K562 (cell line): ENCODE results near the gene KATNB1. TPM values are rescaled to one million over a fixed set of nuclear protein-coding genes. Genes with fewer than 3 reads are reported as not detected.
"Not testable (repeated sequence)": the region's sequence is repeated elsewhere in the genome, so short reads cannot be mapped to it uniquely, and the experiment has no call there.

Experiments used
- ATAC-seq: fragments of 200-7000 bp; cut with Tn5 transposase; 3 replicates; pipeline ENCODE4 v1.9.1; 2020; ENCODE audit warnings: moderate library complexity
- BruUV-seq: library from RNA; stranded (reverse); fragments of 400-500 nt; replicated peaks from 2 replicates; lab custom pipeline; 2021; lab: Mats Ljungman, UMichigan
- CTCF ChIA-PET: fragments of 300-600 bp; formaldehyde crosslinking; extraction: SDS; loops from one replicate; lab custom pipeline; 2021; ENCODE audit warnings: low intra/inter-chr PET ratio; lab: Yijun Ruan, JAX
- POLR2A ChIA-PET: fragments of 300-600, 350-650 bp; sonication (Branson Sonifier 250); formaldehyde crosslinking; extraction: SDS; loops from one replicate; lab custom pipeline; 2021; ENCODE audit warnings: antibody characterized with exemption, inconsistent platforms; lab: Yijun Ruan, JAX
- DNase-seq, 4 experiments: peaks; one replicate each; pipeline versions ENCODE4 v3.0.0 to v3.0.0-alpha.2; 2011 to 2018; ENCODE audit warnings: low spot score in 3 of 4, mixed read lengths in 3 of 4; ENCODE audit errors: extremely low read depth in 1 of 4
- FAIRE-seq: peaks from 2 replicates; lab custom pipeline; 2011; peaks lifted over from hg19 to GRCh38; lab: Jason Lieb, UNC
- H2AFZ ChIP-seq: 2 replicates; pipeline ENCODE4 v1.6.0; 2011; ENCODE audit warnings: low read depth, low read length, control low read depth, inconsistent platforms
- H3K27ac ChIP-seq: fragments of 200-600 bp; 3 replicates; pipeline ENCODE4 v1.8.0; 2011; ENCODE audit warnings: low read depth, mild to moderate bottlenecking, control low read depth, inconsistent platforms, low read length, moderate library complexity, mixed read lengths; ENCODE audit errors: extremely low read depth
- H3K27me3 ChIP-seq, 2 experiments: fragments of 300-600 bp in 1 of 2; 2 replicates in 1 of 2; 3 replicates in 1 of 2; pipeline versions ENCODE4 v1.6.0 to v1.8.0; 2011; ENCODE audit warnings: inconsistent platforms in 2 of 2, low read length in 2 of 2, mild to moderate bottlenecking in 1 of 2, mixed read lengths in 1 of 2, moderate library complexity in 1 of 2; ENCODE audit not compliant: control insufficient read depth in 2 of 2, insufficient read depth in 2 of 2
- H3K36me3 ChIP-seq: fragments of 300-600 bp; 3 replicates; pipeline ENCODE4 v1.8.0; 2011; ENCODE audit warnings: mild to moderate bottlenecking, low read length, inconsistent platforms; ENCODE audit not compliant: control insufficient read depth, insufficient read depth
- H3K4me1 ChIP-seq, 2 experiments: fragments of 200-600 bp in 1 of 2; replicated peaks in 1 of 2; 2 replicates in 1 of 2; 3 replicates in 1 of 2; pipeline versions ENCODE4 v1.5.1 to v1.8.0; 2011; ENCODE audit warnings: inconsistent platforms in 2 of 2, low read length in 2 of 2, mild to moderate bottlenecking in 1 of 2, mixed read lengths in 1 of 2, moderate library complexity in 1 of 2; ENCODE audit not compliant: control insufficient read depth in 2 of 2, insufficient read depth in 2 of 2
- H3K4me2 ChIP-seq: 2 replicates; pipeline ENCODE4 v1.6.1; 2011; ENCODE audit warnings: low read length, control low read depth, inconsistent platforms, mixed read lengths; ENCODE audit not compliant: insufficient read depth
- H3K4me3 ChIP-seq: fragments of 200-600 bp; sonication (generic), shearing (Covaris generic); 2 replicates; pipeline ENCODE4 v1.5.1; 2016; ENCODE audit warnings: control low read depth, inconsistent platforms
- H3K79me2 ChIP-seq: fragments of 200-600 bp; 3 replicates; pipeline ENCODE4 v1.8.0; 2011; ENCODE audit warnings: low read length, inconsistent platforms; ENCODE audit not compliant: control insufficient read depth, insufficient read depth
- H3K9ac ChIP-seq, 2 experiments: 2 replicates each; pipeline versions ENCODE4 v1.6.0 to v1.6.1; 2011; ENCODE audit warnings: low read depth in 2 of 2, low read length in 2 of 2, control low read depth in 1 of 2, inconsistent platforms in 1 of 2, mild to moderate bottlenecking in 1 of 2, mixed read lengths in 1 of 2; ENCODE audit not compliant: insufficient read depth in 1 of 2
- H3K9me1 ChIP-seq: one replicate; pipeline ENCODE4 v1.6.0; 2011; ENCODE audit warnings: inconsistent platforms, mild to moderate bottlenecking, low read length, moderate library complexity; ENCODE audit not compliant: control insufficient read depth, insufficient read depth
- H3K9me3 ChIP-seq: replicated peaks from 2 replicates; pipeline ENCODE4 v1.5.1; 2011; ENCODE audit warnings: low read depth, low read length, inconsistent platforms; ENCODE audit not compliant: control insufficient read depth, insufficient read depth
- H4K20me1 ChIP-seq: replicated peaks from 2 replicates; pipeline ENCODE4 v1.6.1; 2011; ENCODE audit warnings: low read length, inconsistent platforms, mixed read lengths; ENCODE audit not compliant: control insufficient read depth, insufficient read depth
- CEBPB ChIP-seq: fragments of 450-650 bp; IDR thresholded peaks from 2 replicates; pipeline ENCODE4 v1.6.1; 2016; ENCODE audit warnings: missing genetic modification characterization, missing compliant biosample characterization
- CHCHD3 ChIP-seq: fragments of 250-450 bp; sonication (Bioruptor Pico); IDR thresholded peaks from 2 replicates; pipeline ENCODE4 v2.1.2; 2022; ENCODE audit warnings: mild to moderate bottlenecking
- GTF2A2 ChIP-seq: IDR thresholded peaks from 2 replicates; pipeline ENCODE4 v1.6.1; 2016; ENCODE audit warnings: mild to moderate bottlenecking, missing genetic modification characterization, missing compliant biosample characterization
- PPARD ChIP-seq: fragments of 250-450 bp; sonication (Bioruptor Pico); IDR thresholded peaks from 2 replicates; pipeline ENCODE4 v1.8.0; 2022; ENCODE audit warnings: inconsistent platforms, mild to moderate bottlenecking, moderate library complexity
- STAT5A ChIP-seq: IDR thresholded peaks from 2 replicates; pipeline ENCODE4 v1.6.1; 2012; ENCODE audit warnings: low read length, inconsistent platforms, borderline replicate concordance
- TCF3 ChIP-seq: sonication (generic); formaldehyde crosslinking; IDR thresholded peaks from 2 replicates; pipeline ENCODE4 v1.4.0; 2020; ENCODE audit warnings: mild to moderate bottlenecking, missing genetic modification reagents
- WGBS: fragments of 100-300 bp; shearing (Covaris generic); methylation state at CpG from one replicate; pipeline ENCODE4 v1.1.6; 2016; ENCODE audit warnings: low coverage, mixed read lengths; ENCODE audit not compliant: insufficient coverage; ENCODE audit errors: missing lambda C conversion rate; 5-methylcytosine and 5-hydroxymethylcytosine counted together
- in situ Hi-C: fragments of 300-500 bp; cut with MboI; formaldehyde crosslinking; loops from 4 replicates; pipeline ENCODE4 v1.15.0; 2018; ENCODE audit warnings: inconsistent platforms, mixed read lengths
- intact Hi-C: fragments of 100-400 bp; cut with micrococcal nuclease; formaldehyde crosslinking; loops from 2 replicates; pipeline ENCODE4 v1.14.2; 2022
- polyA plus RNA-seq, 8 experiments: library from polyadenylated mRNA; depleted of rRNA in 4 of 8; stranded (reverse) in 5 of 8; unstranded in 3 of 8; fragments of >200 nt; fragmentation: Nextera tagmentation in 2 of 8; fragmentation: Illumina TruSeq in 1 of 8; extraction: Ambion mirVana in 2 of 8; extraction: Trizol in 1 of 8; gene quantifications; 2 replicates each; pipeline versions ENCODE4 v1.2.1 to v1.2.3, GENCODE V29; 2011 to 2014; ENCODE audit warnings: inconsistent platforms in 1 of 8, missing spikeins in 1 of 8
- total RNA-seq, 7 experiments: library from RNA; depleted of rRNA in 6 of 7; stranded (reverse); fragments of >200 nt in 6 of 7; fragmentation: Illumina TruSeq in 2 of 7; extraction: Trizol in 2 of 7; gene quantifications; 2 replicates each; pipeline versions ENCODE4 v1.2.1 to v1.2.3, GENCODE V29; 2011 to 2021; ENCODE audit warnings: low replicate concordance in 1 of 7
- TF ChIP-seq, protein P1 (sequence below): sonication (generic); formaldehyde crosslinking; IDR thresholded peaks from 2 replicates; pipeline ENCODE4 v1.8.0; 2023; ENCODE audit warnings: mild to moderate bottlenecking, missing genetic modification reagents
- TF ChIP-seq, protein P2 (sequence below): conservative IDR thresholded peaks from 2 replicates; pipeline ENCODE4 v1.6.1; 2011; ENCODE audit warnings: low read depth, mild to moderate bottlenecking, low read length; ENCODE audit not compliant: control insufficient read depth
- TF ChIP-seq, protein P3 (sequence below): fragments of 450-650 bp; IDR thresholded peaks from 2 replicates; pipeline ENCODE4 v1.7.0; 2016; ENCODE audit warnings: borderline replicate concordance
- TF ChIP-seq, protein P4 (sequence below): fragments of 250-450 bp; sonication (Bioruptor Pico); IDR thresholded peaks from 2 replicates; pipeline ENCODE4 v1.4.0; 2020

KATNB1 gene
- total and polyA plus RNA-seq, 9 of the 15 experiments (the other 6 are each of a cell fraction or from before 2014, with no cell fraction given) = 1.2 to 52.6 (median 21.9) TPM

DNA sequence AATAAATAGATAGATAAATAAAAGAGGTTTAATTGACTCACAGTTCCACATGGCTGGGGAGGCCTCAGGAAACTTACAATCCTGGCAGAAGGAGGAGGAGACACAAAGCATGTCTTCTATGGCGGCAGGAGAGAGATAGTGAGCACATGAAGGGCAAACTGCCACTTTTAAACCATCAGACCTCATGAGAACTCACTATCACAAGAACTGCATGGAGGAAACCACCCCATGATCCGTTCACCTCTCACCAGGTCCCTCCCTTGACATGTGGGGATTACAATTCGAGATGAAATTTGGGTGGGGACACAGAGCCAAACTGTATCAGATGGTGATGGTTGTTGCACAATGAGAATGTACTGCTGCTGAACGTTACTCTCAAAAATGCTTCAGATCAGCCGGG lies 44.3 kb downstream of the KATNB1 start:
- H3K27me3 ChIP-seq, CTCF ChIA-PET, H3K4me3 ChIP-seq, in situ Hi-C loops, H3K4me1 ChIP-seq, FAIRE-seq, H3K79me2 ChIP-seq, H3K9ac ChIP-seq, H3K27ac ChIP-seq, ATAC-seq, H3K4me2 ChIP-seq, H4K20me1 ChIP-seq, DNase-seq, intact Hi-C loops, BruUV-seq, H3K9me3 ChIP-seq, H2AFZ ChIP-seq, H3K9me1 ChIP-seq: not testable (repeated sequence)
- peaks cover 53% of the 10 kb centered on the region; the same call in 2 of the 3 replicates for H3K36me3 ChIP-seq
- TF ChIP-seq CEBPB (tag) = 0 out of 2 replicates have a peak, but pooled peaks have one; percentile 9
- POLR2A ChIA-PET = interaction anchor here (0.6 kb wide), 3 partner anchors 10 to 39 kb away, joined by 3 read pairs; no protein-coding TSS in a partner anchor
- 55% methylated on average over 5 of the region's 5 CpGs for WGBS

DNA sequence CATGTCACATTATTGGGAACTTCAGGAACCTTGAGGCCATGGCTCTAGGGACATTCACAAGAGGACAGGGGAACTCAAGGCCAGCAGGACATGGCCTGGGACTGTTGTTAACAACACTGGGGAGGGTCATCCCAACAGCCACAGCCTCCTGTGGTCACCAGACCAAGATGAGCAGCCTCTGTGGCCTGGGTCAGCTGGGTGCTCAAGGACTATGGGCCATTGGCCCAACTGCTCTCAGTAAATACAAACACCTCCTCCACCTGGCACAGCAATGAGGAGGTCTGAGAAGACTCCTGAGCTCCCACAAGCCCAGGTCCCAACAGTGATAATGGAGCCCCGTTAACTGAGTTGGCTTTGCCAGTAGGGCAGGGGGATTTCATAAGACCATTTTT lies 45.8 kb downstream of the KATNB1 start:
- H3K36me3 ChIP-seq = peaks cover 52% of the 10 kb centered on the region; the same call in 2 of the 3 replicates
- intact Hi-C loops (no loop called here), in situ Hi-C loops (no loop called here)
- no peaks in the 10 kb centered on the region for H3K9me3 ChIP-seq
- BruUV-seq = no TSS peak
- no peaks in the 10 kb centered on the region for H4K20me1 ChIP-seq
- no peak for FAIRE-seq
- DNase-seq = no peak
- ChIA-PET POLR2A (no interaction called here), CTCF (no interaction called here)
- H3K4me3 ChIP-seq = no peak overlapping the region
- no peaks in the 10 kb centered on the region for H3K9me1 ChIP-seq
- H3K9ac ChIP-seq = no peak overlapping the region
- no peak overlapping the region for H2AFZ ChIP-seq
- H3K4me2 ChIP-seq = no peak overlapping the region
- no peaks in the 10 kb centered on the region for H3K27me3 ChIP-seq
- no peaks in the 10 kb centered on the region for H3K79me2 ChIP-seq
- H3K27ac ChIP-seq = no peak overlapping the region
- no peaks in the 10 kb centered on the region for H3K4me1 ChIP-seq
- 80% methylated on average over 1 of the region's 1 CpG for WGBS
- no peak for ATAC-seq
- TF ChIP-seq, protein P1, sequence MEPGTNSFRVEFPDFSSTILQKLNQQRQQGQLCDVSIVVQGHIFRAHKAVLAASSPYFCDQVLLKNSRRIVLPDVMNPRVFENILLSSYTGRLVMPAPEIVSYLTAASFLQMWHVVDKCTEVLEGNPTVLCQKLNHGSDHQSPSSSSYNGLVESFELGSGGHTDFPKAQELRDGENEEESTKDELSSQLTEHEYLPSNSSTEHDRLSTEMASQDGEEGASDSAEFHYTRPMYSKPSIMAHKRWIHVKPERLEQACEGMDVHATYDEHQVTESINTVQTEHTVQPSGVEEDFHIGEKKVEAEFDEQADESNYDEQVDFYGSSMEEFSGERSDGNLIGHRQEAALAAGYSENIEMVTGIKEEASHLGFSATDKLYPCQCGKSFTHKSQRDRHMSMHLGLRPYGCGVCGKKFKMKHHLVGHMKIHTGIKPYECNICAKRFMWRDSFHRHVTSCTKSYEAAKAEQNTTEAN (CRISPR knock-in tag) = no peak
- TF ChIP-seq PPARD (CRISPR knock-in tag) (no peak), TCF3 (CRISPR knock-in tag) (no peak), CHCHD3 (CRISPR knock-in tag) (no peak), GTF2A2 (tag) (no peak), STAT5A (no peak)
- TF ChIP-seq, protein P2, sequence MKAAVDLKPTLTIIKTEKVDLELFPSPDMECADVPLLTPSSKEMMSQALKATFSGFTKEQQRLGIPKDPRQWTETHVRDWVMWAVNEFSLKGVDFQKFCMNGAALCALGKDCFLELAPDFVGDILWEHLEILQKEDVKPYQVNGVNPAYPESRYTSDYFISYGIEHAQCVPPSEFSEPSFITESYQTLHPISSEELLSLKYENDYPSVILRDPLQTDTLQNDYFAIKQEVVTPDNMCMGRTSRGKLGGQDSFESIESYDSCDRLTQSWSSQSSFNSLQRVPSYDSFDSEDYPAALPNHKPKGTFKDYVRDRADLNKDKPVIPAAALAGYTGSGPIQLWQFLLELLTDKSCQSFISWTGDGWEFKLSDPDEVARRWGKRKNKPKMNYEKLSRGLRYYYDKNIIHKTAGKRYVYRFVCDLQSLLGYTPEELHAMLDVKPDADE = no peak
- TF ChIP-seq, protein P3, sequence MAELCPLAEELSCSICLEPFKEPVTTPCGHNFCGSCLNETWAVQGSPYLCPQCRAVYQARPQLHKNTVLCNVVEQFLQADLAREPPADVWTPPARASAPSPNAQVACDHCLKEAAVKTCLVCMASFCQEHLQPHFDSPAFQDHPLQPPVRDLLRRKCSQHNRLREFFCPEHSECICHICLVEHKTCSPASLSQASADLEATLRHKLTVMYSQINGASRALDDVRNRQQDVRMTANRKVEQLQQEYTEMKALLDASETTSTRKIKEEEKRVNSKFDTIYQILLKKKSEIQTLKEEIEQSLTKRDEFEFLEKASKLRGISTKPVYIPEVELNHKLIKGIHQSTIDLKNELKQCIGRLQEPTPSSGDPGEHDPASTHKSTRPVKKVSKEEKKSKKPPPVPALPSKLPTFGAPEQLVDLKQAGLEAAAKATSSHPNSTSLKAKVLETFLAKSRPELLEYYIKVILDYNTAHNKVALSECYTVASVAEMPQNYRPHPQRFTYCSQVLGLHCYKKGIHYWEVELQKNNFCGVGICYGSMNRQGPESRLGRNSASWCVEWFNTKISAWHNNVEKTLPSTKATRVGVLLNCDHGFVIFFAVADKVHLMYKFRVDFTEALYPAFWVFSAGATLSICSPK = no peak
- TF ChIP-seq, protein P4, sequence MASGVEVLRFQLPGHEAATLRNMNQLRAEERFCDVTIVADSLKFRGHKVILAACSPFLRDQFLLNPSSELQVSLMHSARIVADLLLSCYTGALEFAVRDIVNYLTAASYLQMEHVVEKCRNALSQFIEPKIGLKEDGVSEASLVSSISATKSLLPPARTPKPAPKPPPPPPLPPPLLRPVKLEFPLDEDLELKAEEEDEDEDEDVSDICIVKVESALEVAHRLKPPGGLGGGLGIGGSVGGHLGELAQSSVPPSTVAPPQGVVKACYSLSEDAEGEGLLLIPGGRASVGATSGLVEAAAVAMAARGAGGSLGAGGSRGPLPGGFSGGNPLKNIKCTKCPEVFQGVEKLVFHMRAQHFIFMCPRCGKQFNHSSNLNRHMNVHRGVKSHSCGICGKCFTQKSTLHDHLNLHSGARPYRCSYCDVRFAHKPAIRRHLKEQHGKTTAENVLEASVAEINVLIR (CRISPR knock-in tag) = no peak
